Neutrophil (primary cell): ENCODE data around the gene MIX23.
A peak's percentile ranks its signal among the peaks of the same experiment; 100 is the strongest.

ENCODE experiments used
- H3K27ac ChIP-seq: fragments of 200-600 bp; sonication (generic); 2 replicates; pipeline ENCODE4 v1.5.1; 2016; ENCODE audit warnings: mild to moderate bottlenecking, moderate library complexity
- H3K27me3 ChIP-seq: fragments of 200-600 bp; sonication (generic); 2 replicates; pipeline ENCODE4 v1.6.0; 2016; ENCODE audit warnings: mild to moderate bottlenecking
- H3K36me3 ChIP-seq: fragments of 200-600 bp; sonication (generic); 2 replicates; pipeline ENCODE4 v1.5.1; 2017
- H3K4me1 ChIP-seq, 2 experiments: fragments of 200-600 bp in 1 of 2; sonication (generic) in 1 of 2; 1 replicate in 1 of 2; 2 replicates in 1 of 2; pipeline versions ENCODE4 v1.5.1 to v1.6.1; 2013 to 2016; ENCODE audit warnings: low read depth in 1 of 2, low read length in 1 of 2, mild to moderate bottlenecking in 1 of 2, moderate library complexity in 1 of 2; ENCODE audit not compliant: control insufficient read depth in 1 of 2, insufficient read depth in 1 of 2
- H3K4me3 ChIP-seq, 2 experiments: fragments of 200-600 bp in 1 of 2; sonication (generic) in 1 of 2; 1 replicate in 1 of 2; 2 replicates in 1 of 2; pipeline ENCODE4 v1.5.1; 2013 to 2016; ENCODE audit warnings: low read depth in 1 of 2, low read length in 1 of 2, mild to moderate bottlenecking in 1 of 2, moderate library complexity in 1 of 2
- H3K9me3 ChIP-seq: fragments of 200-600 bp; sonication (generic); 2 replicates; pipeline ENCODE4 v1.5.1; 2016
- TF ChIP-seq, protein P1 (sequence below): fragments of 200-600 bp; sonication (generic); IDR thresholded peaks from 2 replicates; pipeline ENCODE4 v1.5.1; 2016; ENCODE audit warnings: antibody characterized with exemption

MIX23 gene

GRCh38 chr3:122316368-122316767, 66.7 kb downstream of the MIX23 start:
- H3K9me3 ChIP-seq, result no peaks in the 10 kb centered on the region
- TF ChIP-seq, protein P1, sequence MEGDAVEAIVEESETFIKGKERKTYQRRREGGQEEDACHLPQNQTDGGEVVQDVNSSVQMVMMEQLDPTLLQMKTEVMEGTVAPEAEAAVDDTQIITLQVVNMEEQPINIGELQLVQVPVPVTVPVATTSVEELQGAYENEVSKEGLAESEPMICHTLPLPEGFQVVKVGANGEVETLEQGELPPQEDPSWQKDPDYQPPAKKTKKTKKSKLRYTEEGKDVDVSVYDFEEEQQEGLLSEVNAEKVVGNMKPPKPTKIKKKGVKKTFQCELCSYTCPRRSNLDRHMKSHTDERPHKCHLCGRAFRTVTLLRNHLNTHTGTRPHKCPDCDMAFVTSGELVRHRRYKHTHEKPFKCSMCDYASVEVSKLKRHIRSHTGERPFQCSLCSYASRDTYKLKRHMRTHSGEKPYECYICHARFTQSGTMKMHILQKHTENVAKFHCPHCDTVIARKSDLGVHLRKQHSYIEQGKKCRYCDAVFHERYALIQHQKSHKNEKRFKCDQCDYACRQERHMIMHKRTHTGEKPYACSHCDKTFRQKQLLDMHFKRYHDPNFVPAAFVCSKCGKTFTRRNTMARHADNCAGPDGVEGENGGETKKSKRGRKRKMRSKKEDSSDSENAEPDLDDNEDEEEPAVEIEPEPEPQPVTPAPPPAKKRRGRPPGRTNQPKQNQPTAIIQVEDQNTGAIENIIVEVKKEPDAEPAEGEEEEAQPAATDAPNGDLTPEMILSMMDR, result no peak
- no peaks in the 10 kb centered on the region for H3K36me3 ChIP-seq

GRCh38 chr3:122315619-122316018, 67.4 kb downstream of the MIX23 start:
- no peaks in the 10 kb centered on the region for H3K36me3 ChIP-seq
- peaks cover 26 to 32% of the 10 kb centered on the region in 2 experiments for H3K4me1 ChIP-seq
- H3K9me3 ChIP-seq, result no peaks in the 10 kb centered on the region
- TF ChIP-seq, protein P1, result no peak
- H3K27me3 ChIP-seq, result no peaks in the 10 kb centered on the region
- H3K27ac ChIP-seq, result no peak overlapping the region
- no peak overlapping the region for H3K4me3 ChIP-seq

More at GRCh38 chr3:122316368-122316767, 66.7 kb downstream of the MIX23 start:
- no peak overlapping the region for H3K4me3 ChIP-seq
- H3K27me3 ChIP-seq, result no peaks in the 10 kb centered on the region
- H3K27ac ChIP-seq, result no peak overlapping the region
- peaks cover 21 to 27% of the 10 kb centered on the region in 2 experiments for H3K4me1 ChIP-seq

DNA sequence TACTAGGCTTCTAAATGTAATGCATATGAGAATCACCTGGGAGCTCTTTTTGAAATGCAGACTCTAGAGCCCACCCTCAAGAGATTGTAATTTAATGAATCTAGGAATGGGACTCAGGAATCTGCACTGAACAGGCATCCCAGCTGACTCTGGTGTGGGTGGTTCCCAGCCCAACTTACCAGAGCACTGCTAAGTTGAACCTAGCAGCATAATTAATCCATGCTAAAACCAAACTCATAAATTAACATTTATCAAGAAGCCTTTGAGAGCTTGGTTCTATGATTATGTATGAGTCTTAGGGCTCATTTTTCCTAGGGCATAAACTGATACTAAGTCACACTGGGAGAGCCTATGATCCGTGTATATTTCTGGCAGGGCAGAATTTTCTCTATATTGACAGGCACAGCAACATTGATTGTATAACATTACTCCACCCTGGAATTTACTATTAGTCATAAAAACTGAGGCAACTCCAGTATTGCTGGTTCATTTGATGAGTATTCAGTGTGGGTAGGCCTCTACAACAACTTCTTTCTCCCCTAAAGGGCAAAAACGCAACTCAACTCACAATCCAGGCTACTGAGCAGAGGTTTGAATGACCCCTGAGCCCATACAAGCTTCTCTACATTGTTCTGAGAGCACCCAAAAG, 68.7 kb downstream of the MIX23 start:
- Histone ChIP-seq H3K9me3 (no peaks in the 10 kb centered on the region), H3K27me3 (no peaks in the 10 kb centered on the region), H3K36me3 (no peaks in the 10 kb centered on the region), H3K4me1 (peaks cover 35 to 40% of the 10 kb centered on the region in 2 experiments), H3K27ac (peak overlapping the region; percentile 66), H3K4me3 (no peak overlapping the region)
- TF ChIP-seq, protein P1, result no peak

GRCh38 chr3:122313281-122313680, 69.8 kb downstream of the MIX23 start:
- Histone ChIP-seq H3K4me1 (peaks cover 45 to 46% of the 10 kb centered on the region in 2 experiments), H3K27me3 (no peaks in the 10 kb centered on the region), H3K36me3 (no peaks in the 10 kb centered on the region), H3K27ac (peak overlapping the region; percentile 66), H3K4me3 (no peak overlapping the region), H3K9me3 (no peaks in the 10 kb centered on the region)
- TF ChIP-seq, protein P1, result no peak

DNA sequence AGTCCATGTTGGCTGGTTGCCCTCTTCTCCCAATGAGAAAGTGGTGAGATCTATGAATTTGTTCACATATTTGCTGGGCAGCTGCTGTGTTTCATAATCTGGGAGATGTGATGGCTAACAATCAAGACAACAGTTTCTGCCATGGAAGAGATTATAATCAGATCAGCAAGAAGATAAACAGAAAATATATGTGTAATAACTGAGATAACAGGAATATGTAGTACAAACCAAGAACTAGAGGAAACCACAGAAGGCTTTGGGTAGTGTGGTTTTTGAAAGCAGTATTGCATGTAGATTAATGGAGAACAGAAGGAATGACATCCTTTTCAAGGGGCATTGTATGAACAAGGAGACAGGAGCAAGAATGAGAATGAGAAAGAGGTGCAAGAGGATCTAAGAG, 70.2 kb downstream of the MIX23 start:
- Histone ChIP-seq H3K36me3 (no peaks in the 10 kb centered on the region), H3K27ac (peak overlapping the region; percentile 66), H3K4me3 (no peak overlapping the region)

More for the DNA sequence above, 70.2 kb downstream of the MIX23 start:
- TF ChIP-seq, protein P1, result no peak
- H3K4me1 ChIP-seq, result peaks cover 49 to 50% of the 10 kb centered on the region in 2 experiments
- no peaks in the 10 kb centered on the region for H3K27me3 ChIP-seq
- no peaks in the 10 kb centered on the region for H3K9me3 ChIP-seq
